Measurements from ENCODE around the gene NR2F2.
A peak's percentile ranks its signal among the peaks of the same experiment; 100 is the strongest.

The NR2F2 gene

DNA sequence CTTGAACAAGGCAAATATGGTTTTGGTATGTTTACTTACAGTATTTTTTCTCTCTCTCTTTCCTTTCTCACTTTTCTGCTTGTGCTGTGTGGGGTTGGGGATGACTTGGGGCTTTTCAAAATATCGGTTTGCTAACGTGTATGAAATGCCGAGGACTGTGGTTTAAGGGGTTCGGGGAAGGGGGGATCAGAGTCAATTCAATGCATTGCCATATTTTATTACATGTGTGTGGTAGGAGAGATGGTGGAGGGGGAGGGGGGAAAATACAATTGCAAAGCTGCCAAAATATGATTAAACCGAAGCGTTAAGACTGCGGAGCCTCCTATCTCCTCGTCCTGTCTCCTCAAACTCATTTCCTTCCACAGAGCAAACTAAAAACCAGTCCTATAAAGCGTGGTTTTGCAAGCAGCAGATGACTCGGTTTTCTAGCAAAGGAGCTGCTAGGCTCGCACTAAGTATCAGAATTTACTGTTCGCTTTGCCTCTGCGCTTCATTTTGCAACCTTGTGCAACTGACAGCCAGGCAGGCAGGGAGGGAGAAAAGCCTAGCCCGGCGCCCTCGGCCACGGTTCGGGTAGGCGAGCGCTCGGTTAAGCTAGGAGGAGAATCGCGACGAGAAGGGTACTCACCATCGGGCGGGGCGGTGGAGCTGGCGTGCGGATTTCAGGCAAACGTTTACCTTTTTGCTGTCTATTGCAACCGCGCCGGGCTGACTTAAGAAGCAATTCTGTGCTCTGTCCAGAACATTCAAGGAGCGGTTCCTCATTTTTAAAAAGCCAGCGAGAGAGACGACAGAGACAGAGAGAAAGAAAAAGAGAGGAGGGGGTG lies 4.0 kb upstream of the NR2F2 start:
- Histone ChIP-seq H3K9ac (ENCODE audit: low read length) (peak overlapping the region; percentile 100), H3K4me1 (ENCODE audit: control insufficient read depth, insufficient read depth, low read length) (peaks cover 52% of the 10 kb centered on the region), H3K4me3 (ENCODE audit: low read length) (peak overlapping the region; percentile 95), H3K9me3 (ENCODE audit: control insufficient read depth, low read length) (no peaks in the 10 kb centered on the region), H3K27me3 (replicated peaks; ENCODE audit: control insufficient read depth, insufficient read depth, low read length) (no peaks in the 10 kb centered on the region), H3K36me3 (ENCODE audit: control insufficient read depth, insufficient read depth, low read length, severe bottlenecking) (no peaks in the 10 kb centered on the region)
- DNase-seq (ENCODE audit: low read depth), result peak; percentile 80

DNA sequence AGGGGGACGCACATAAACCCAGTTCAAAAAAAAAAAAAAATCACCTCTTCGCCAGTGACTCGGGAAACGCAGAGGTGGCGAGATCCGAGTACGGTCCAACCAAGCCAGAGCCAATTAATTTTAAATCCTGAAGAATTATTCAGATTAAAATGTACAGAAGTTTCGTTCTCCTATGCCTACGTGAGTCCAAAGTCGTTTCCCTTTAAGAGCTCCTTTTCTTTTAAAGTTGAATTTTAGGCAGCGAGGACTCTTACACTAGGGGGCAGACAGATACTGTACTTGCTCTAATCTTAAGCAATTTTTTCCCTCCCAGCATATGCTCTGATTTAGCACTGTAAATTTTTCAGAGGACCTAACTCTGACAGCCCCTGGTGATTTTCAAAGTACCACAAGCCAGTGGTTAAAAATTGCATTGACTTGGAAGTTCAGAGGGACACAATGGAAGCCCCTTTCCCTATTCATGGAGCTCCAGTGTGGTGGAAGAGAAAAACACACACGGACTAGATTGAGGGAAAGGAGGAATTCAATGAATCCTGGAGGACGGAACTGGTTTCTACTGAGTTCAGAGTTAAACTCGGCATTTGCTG lies 3.3 kb upstream of the NR2F2 start:
- peaks cover 52% of the 10 kb centered on the region for H3K4me1 ChIP-seq (ENCODE audit: control insufficient read depth, insufficient read depth, low read length)
- H3K36me3 ChIP-seq (ENCODE audit: control insufficient read depth, insufficient read depth, low read length, severe bottlenecking), result no peaks in the 10 kb centered on the region
- no peaks in the 10 kb centered on the region for H3K27me3 ChIP-seq (replicated peaks; ENCODE audit: control insufficient read depth, insufficient read depth, low read length)
- peak overlapping the region; percentile 95 for H3K4me3 ChIP-seq (ENCODE audit: low read length)
- H3K9me3 ChIP-seq (ENCODE audit: control insufficient read depth, low read length), result no peaks in the 10 kb centered on the region
- peak overlapping the region; percentile 100 for H3K9ac ChIP-seq (ENCODE audit: low read length)
- DNase-seq (ENCODE audit: low read depth), result peak; percentile 94

DNA sequence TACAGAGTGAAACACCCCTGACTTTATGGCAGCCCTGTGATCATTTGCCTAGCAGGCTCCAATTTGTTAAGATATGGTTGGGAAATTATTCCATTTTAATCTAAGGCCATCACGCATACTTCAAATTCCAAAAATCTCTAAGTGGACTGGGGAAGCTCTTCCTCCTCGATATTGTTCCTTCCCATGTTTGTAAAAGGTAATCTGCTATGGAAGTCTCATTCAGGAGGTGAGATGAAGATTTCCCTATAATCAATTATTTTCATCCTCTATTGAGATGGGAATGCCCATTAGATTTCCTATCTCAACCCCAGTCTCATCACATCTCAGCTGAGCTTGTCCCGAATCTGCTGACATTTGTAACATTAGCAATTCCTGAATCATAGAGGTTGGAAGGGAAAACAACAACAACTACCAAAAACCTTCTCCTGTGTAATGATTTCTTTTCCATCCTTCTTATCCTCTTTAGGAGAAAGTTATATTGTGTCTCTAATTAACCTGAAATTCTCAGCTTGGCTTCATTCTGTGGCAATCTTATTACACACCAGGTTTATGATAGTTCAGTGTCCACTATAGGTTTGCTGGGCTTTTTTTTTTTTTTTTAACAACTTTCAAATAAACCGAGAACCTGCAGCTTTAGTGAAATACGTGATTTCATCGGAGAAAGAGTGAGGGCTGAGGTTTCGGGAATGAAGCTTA lies 2.2 kb upstream of the NR2F2 start:
- peak overlapping the region; percentile 100 for H3K9ac ChIP-seq (ENCODE audit: low read length)
- no peaks in the 10 kb centered on the region for H3K36me3 ChIP-seq (ENCODE audit: control insufficient read depth, insufficient read depth, low read length, severe bottlenecking)
- no peaks in the 10 kb centered on the region for H3K9me3 ChIP-seq (ENCODE audit: control insufficient read depth, low read length)
- H3K4me3 ChIP-seq (ENCODE audit: low read length), result peak overlapping the region; percentile 95
- no peaks in the 10 kb centered on the region for H3K27me3 ChIP-seq (replicated peaks; ENCODE audit: control insufficient read depth, insufficient read depth, low read length)
- peaks cover 52% of the 10 kb centered on the region for H3K4me1 ChIP-seq (ENCODE audit: control insufficient read depth, insufficient read depth, low read length)
- DNase-seq (ENCODE audit: low read depth), result peak; percentile 53

DNA sequence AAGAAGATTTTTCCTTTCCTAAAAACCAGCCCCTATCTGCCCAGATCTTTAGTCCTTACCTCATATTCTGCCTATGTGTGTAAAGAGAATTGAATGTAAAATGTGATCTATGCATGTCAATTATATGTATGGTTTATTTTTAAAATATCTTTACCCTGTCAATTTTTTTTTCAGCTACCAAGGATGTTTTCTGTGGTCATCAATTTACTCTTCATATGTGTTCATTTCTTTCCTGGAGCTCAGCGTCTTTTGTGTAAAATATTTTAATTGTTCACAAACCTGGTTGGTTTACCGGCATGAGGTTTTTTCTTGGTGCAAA lies 1.7 kb upstream of the NR2F2 start:
- H3K36me3 ChIP-seq (ENCODE audit: control insufficient read depth, insufficient read depth, low read length, severe bottlenecking), result peaks cover 1% of the 10 kb centered on the region
- H3K4me3 ChIP-seq (ENCODE audit: low read length), result peak overlapping the region; percentile 95
- peak overlapping the region; percentile 100 for H3K9ac ChIP-seq (ENCODE audit: low read length)
- no peaks in the 10 kb centered on the region for H3K27me3 ChIP-seq (replicated peaks; ENCODE audit: control insufficient read depth, insufficient read depth, low read length)
- H3K9me3 ChIP-seq (ENCODE audit: control insufficient read depth, low read length), result no peaks in the 10 kb centered on the region
- no peak for DNase-seq (ENCODE audit: low read depth)
- H3K4me1 ChIP-seq (ENCODE audit: control insufficient read depth, insufficient read depth, low read length), result peaks cover 50% of the 10 kb centered on the region

DNA sequence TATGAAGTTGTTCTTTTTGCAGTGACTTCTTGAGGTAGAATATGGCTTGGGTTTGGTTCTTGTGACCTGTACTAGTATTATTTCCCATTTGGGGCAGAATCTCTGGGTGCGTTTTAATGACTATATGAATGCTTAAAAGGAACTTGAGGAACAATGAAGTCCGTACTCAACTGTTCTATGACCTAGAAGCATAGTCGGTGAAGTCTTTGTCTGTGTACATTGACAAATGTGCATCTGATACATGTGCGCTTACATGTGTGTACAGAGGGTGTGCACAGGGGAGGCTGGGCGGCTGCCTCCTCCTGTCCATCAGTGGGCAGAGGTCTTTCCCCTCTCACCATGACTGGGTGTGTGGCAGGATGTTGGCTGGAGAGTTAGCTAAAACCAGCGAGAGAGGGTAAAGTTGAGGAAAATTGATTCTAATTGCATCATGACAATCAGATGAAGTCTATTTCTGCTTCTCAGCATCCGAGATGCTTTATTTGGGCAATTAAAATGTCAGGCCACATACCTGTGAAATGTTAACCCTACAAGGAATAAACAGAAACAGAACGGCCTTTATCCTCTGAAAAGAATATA lies 1.0 kb upstream of the NR2F2 start:
- Histone ChIP-seq H3K9me3 (ENCODE audit: control insufficient read depth, low read length) (no peaks in the 10 kb centered on the region), H3K4me3 (ENCODE audit: low read length) (peak overlapping the region; percentile 95), H3K36me3 (ENCODE audit: control insufficient read depth, insufficient read depth, low read length, severe bottlenecking) (peaks cover 8% of the 10 kb centered on the region), H3K9ac (ENCODE audit: low read length) (peak overlapping the region; percentile 100), H3K27me3 (replicated peaks; ENCODE audit: control insufficient read depth, insufficient read depth, low read length) (no peaks in the 10 kb centered on the region), H3K4me1 (ENCODE audit: control insufficient read depth, insufficient read depth, low read length) (peaks cover 44% of the 10 kb centered on the region)
- DNase-seq (ENCODE audit: low read depth), result peak; percentile 39

DNA sequence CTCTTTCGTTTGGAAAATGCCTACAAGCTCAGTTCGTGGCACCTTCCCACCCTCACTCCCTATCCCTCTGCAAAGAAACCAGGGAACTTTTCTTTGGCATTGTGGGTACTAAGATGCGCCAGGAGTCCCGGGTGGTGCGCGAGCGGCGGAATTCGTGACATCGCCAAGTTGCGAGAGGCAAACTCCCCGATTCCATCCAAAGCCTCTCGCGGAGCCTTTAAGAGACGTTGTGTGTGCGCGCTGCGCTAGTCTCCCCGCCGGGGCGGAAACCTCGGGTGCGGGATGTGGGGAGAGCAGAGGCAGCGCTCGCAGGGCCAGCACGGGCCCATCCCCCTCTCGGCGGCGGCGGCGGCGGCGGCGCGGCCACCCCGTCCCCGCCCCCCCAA lies 443 bp upstream of the NR2F2 start:
- Histone ChIP-seq H3K36me3 (ENCODE audit: control insufficient read depth, insufficient read depth, low read length, severe bottlenecking) (peaks cover 13% of the 10 kb centered on the region), H3K4me1 (ENCODE audit: control insufficient read depth, insufficient read depth, low read length) (peaks cover 38% of the 10 kb centered on the region), H3K4me3 (ENCODE audit: low read length) (peak overlapping the region; percentile 95), H3K9ac (ENCODE audit: low read length) (peak overlapping the region; percentile 100), H3K27me3 (replicated peaks; ENCODE audit: control insufficient read depth, insufficient read depth, low read length) (no peaks in the 10 kb centered on the region), H3K9me3 (ENCODE audit: control insufficient read depth, low read length) (no peaks in the 10 kb centered on the region)
- DNase-seq (ENCODE audit: low read depth), result peak; percentile 93

DNA sequence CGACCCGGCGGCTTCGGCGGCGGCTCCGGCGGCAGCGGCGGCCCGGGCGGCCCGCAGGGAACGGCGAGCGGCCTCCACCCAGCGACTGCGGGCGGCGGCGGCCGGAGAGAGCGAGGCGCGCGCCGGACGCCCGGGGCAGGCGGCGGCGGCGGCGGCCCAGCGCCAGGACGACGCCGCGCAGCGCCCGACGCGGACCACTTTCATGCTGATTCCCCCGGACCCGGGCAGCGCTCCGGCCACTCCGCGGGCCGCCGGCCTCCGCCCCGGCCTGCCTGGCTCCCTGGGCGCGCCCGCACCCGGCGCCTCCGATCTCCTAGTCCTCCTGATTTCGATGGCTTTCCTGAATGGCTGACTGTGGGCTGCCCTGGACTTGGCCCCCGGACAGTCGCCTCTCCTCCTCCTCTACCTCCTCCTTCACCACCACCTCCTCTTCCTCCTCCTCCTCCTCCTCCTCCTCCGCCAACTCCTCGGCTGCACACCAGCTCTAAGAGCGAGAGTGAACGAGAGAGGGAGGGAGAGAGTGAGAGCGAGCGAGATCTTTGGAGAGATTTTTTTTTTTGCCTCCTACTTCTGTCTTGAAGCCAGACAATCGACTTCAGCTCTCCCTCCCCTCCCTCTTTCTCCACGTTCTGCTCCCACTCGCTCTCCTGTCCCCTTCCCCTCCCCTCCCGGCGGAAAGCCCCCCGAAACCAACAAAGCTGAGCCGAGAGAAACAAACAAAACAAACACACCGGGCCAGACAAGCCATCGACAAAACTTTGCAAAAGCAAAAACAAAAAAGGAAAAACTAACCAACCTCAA lies 844 bp downstream of the NR2F2 start:
- Histone ChIP-seq H3K4me3 (ENCODE audit: low read length) (peak overlapping the region; percentile 97), H3K27me3 (replicated peaks; ENCODE audit: control insufficient read depth, insufficient read depth, low read length) (no peaks in the 10 kb centered on the region), H3K36me3 (ENCODE audit: control insufficient read depth, insufficient read depth, low read length, severe bottlenecking) (peaks cover 26% of the 10 kb centered on the region), H3K9me3 (ENCODE audit: control insufficient read depth, low read length) (no peaks in the 10 kb centered on the region), H3K9ac (ENCODE audit: low read length) (peak overlapping the region; percentile 99), H3K4me1 (ENCODE audit: control insufficient read depth, insufficient read depth, low read length) (peaks cover 26% of the 10 kb centered on the region)
- peak; percentile 51 for DNase-seq (ENCODE audit: low read depth)

DNA sequence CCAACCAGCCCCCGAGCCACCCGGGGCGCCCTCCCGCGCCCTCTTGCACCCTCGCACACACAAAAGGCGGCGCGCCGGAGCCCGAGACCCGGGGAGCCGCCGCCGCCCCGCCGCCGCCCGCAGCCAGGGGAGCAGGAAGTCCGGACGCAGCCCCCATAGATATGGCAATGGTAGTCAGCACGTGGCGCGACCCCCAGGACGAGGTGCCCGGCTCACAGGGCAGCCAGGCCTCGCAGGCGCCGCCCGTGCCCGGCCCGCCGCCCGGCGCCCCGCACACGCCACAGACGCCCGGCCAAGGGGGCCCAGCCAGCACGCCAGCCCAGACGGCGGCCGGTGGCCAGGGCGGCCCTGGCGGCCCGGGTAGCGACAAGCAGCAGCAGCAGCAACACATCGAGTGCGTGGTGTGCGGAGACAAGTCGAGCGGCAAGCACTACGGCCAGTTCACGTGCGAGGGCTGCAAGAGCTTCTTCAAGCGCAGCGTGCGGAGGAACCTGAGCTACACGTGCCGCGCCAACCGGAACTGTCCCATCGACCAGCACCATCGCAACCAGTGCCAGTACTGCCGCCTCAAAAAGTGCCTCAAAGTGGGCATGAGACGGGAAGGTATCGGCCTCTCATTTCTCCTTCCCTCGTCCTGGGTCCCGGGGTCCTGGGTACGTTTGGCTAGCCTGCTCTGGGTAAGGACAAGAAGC lies 1.6 kb downstream of the NR2F2 start:
- no peaks in the 10 kb centered on the region for H3K9me3 ChIP-seq (ENCODE audit: control insufficient read depth, low read length)
- H3K4me1 ChIP-seq (ENCODE audit: control insufficient read depth, insufficient read depth, low read length), result peaks cover 26% of the 10 kb centered on the region
- H3K27me3 ChIP-seq (replicated peaks; ENCODE audit: control insufficient read depth, insufficient read depth, low read length), result no peaks in the 10 kb centered on the region
- H3K36me3 ChIP-seq (ENCODE audit: control insufficient read depth, insufficient read depth, low read length, severe bottlenecking), result peaks cover 34% of the 10 kb centered on the region
- peak; percentile 38 for DNase-seq (ENCODE audit: low read depth)
- peak overlapping the region; percentile 97 for H3K4me3 ChIP-seq (ENCODE audit: low read length)
- peak overlapping the region; percentile 99 for H3K9ac ChIP-seq (ENCODE audit: low read length)

DNA sequence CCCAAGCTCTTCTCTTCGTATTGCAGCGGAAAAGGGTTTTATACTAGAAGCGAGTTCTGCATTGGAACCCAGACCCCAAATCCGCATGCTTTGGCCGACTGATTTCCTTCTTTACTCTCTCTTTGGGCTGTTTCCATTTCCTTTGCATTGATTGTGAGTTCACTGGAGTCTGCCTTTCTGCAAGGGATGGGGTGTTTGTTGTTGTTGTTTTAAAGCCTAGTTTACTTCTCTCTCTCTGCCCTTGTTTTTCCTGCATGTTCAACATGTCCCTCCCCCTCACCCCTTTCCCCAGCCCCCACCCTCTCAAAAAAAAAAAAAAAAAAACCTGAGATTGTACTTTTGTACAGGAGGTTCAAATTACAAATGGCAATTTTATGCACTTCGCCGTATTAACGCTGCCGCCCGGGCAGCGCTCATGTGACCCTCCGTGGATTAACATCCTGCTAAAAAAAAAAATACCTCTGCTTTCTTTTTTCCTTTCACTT lies 2.2 kb downstream of the NR2F2 start:
- peak overlapping the region; percentile 99 for H3K9ac ChIP-seq (ENCODE audit: low read length)
- H3K4me3 ChIP-seq (ENCODE audit: low read length), result peak overlapping the region; percentile 97
- peaks cover 39% of the 10 kb centered on the region for H3K36me3 ChIP-seq (ENCODE audit: control insufficient read depth, insufficient read depth, low read length, severe bottlenecking)
- H3K4me1 ChIP-seq (ENCODE audit: control insufficient read depth, insufficient read depth, low read length), result peaks cover 23% of the 10 kb centered on the region
- no peaks in the 10 kb centered on the region for H3K9me3 ChIP-seq (ENCODE audit: control insufficient read depth, low read length)
- peak; percentile 38 for DNase-seq (ENCODE audit: low read depth)
- H3K27me3 ChIP-seq (replicated peaks; ENCODE audit: control insufficient read depth, insufficient read depth, low read length), result no peaks in the 10 kb centered on the region

Data from adipocyte (in vitro differentiated cells).